GM20431 (cell line): ENCODE data around the gene POLR2C.
"Not testable (repeated sequence)": the region's sequence is repeated elsewhere in the genome, so short reads cannot be mapped to it uniquely, and the experiment has no call there.

Experiments used
- in situ Hi-C: fragments of 300-500 bp; cut with MseI, MboI; formaldehyde crosslinking; loops from one replicate; pipeline ENCODE4 v1.15.0; 2020; ENCODE audit warnings: low sequenced_read_pairs; ENCODE audit not compliant: unreplicated experiment

Gene POLR2C

DNA sequence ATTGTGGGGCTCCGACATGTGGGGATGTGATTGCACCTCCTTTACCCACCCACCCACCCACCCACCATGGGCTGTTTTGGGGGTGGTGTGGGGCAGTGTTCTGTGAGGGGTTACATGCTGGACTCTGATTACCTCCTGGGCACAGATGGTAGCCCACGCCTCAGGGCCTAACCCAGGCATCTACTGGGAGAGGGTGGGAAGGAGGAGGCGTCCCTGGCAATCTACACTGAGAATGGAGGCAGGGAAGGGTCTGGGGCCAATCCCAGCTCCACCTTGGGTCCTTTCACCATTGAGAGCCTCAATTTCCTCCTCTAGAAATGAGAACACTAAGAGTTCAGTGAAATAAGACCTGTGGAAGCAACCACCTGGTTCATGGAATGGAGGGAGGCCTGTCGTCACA is 35.6 kb downstream of the POLR2C start:
- in situ Hi-C loops = no loop called here

DNA sequence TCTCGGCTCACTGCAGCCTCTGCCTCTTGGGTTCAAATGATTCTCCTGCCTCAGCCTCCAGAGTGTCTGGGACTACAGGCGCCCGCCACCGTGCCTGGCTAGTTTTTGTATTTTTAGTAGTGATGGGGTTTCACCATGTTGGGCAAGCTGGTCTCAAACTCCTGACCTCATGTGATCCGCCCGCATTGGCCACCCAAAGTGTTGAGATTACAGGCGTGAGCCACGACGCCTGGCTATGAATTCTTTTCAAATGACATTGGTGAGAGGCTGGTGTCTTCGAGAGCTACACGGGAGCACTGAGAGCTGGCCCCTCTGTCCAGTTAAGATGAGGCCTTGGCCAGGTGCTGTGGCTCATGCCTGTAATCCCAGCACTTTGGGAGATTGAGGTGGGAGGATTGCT is 37.5 kb downstream of the POLR2C start:
- in situ Hi-C loops = not testable (repeated sequence)

DNA sequence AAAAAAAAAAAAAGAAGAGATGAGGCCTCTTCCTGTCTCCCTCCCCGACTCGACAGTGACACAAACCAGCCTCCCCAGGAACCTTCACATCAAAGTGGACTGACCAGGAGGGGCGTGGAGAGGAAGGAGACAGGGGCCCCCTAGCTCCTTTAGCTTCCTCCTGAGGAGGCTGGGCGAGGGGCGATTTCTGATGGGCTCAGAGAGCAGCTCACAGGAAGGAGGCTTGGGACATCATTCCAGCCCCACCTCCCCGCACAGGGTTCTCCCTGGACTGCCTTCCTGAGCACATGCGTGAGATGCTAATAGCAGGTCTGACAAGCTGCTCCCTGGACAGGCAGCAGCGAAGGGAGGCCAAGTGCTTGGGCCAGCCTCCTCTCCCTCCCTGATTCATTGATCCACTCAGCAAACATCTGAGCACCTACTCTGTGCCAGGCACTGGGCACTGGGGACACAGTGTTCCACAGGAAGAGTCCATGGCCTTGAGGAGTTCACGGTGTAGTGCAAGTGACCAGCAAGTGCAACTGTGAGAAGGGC is 38.2 kb downstream of the POLR2C start:
- in situ Hi-C loops = no loop called here

DNA sequence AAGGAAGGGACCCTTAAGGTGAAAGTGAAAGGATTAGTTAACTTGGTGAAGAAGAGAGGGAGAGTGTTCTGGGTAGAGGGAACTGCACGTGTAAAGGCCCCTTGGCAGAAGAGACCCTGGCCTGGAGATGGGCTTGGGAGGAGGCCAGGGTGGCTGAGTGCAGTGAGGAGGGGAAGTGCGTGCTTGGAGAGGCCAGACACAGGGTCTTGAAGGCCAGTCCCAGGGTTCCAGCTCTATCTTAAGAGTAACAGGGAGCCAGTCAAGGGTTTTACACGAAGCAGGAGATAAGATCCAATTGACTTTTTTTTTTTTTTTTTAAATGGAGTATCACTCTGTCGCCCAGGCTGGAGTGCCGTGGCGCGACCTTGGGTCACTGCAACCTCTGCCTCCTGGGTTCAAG is 39.0 kb downstream of the POLR2C start:
- in situ Hi-C loops = no loop called here

DNA sequence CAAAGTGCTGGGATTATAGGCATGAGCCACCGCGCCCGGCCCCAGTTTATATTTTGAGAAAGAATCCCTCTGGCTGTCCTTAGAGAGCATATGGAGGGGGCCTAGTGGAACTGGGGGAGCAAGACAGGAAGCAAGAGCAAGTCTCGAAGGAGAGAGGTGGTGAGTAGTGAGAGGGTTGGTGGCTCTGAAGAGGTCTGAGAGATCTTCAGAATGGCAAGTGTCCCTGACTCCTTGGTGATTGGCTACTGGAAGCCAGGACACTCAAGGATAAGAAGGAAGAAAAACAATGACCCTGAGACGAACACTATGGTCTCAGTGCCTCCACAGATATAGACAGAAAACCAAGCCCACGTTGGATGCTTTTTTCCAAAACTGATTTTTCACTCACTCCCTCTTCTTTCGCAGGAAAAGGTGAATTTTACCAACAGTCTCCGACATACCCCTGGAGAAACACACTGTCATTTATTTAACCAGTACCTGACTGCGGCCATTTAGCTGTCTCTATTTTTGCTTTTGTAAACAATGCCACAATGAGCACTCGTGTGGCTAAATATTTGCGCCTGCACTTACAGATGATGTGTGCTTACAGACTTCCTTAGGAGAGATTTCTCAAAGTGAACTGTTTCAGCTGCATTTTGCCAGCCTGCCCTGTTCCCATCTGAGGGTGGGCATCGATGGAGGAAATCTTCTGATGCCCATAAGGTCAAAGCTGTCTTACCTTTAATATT is 39.7 kb downstream of the POLR2C start:
- in situ Hi-C loops = no loop called here

DNA sequence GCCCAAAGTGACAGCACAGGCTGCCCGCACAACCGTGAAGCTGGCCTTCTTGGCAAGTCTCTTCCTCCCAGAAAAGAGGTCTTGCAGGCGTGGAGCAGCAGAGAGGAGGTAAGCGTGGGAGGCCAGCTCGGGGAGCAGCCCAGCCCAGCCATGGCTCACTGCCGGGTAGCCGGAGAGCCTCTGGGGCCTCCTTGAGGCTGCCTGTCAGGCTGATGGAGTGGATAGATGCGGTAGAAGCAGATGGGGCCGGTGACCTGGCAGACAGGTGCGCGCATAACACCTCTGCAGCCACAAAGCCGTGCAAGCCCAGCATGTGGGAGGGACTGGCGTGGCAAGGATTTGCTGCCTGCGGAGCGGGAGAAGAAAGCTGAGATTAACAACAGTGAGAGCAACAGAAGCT is 40.9 kb downstream of the POLR2C start:
- in situ Hi-C loops = no loop called here

DNA sequence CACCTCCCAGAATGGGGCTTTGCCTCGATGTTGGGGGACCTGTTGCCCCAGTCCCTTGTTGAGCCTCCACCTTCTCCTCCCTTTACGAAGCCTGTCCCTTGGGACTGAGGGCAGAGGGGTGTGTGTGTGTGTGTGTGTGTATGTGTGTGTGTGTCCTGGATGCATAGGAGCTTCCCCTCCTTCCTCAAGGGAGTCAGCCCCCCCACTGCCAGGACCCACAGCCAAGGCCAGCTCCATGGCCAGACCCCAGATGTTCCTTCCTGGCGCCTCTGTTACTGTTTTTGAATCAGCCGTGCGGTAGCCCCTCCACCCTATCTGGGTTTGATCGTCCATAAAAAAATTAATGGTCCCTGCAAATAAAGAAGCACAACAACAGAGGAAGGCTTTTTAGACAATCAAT is 41.5 kb downstream of the POLR2C start:
- in situ Hi-C loops = no loop called here

DNA sequence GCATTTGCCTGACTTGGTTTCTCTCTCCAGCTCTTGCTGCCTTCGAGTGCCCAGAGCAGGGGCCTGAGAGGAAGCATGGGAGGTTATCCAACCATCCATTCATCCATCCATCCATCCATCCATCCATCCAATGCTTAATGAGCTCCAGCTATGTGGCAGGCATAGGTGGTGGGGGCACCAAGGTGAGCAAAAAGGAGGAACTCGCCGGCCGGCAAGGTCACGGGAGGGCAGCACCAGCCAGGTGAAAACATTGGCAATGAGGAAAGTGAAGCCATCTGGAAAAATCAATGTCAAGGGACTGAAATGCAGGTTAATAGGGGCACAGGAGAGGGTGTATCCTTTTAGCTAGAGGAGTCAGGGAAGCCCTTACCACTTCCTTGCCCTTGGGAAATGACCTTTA is 42.0 kb downstream of the POLR2C start:
- in situ Hi-C loops = no loop called here

DNA sequence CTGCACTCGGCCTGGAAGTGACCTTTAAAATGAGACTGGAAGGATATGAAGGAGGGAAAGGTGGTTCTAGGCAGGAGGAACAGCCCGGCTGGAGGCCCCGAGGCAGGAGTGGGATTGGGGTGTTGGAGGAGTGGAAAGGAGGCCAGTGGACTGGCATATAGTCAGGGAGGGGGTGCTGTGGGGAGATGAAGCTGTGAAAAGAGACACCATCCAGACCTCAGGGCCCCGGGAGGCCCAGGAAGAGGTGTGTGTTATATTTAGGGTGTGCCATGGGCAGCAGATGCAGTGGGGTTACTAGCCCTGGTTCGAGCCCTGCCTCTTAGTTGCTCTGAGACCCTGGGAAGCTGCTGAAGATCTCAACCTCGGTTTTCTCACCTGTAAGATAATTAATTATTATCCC is 42.7 kb downstream of the POLR2C start:
- in situ Hi-C loops = no loop called here

DNA sequence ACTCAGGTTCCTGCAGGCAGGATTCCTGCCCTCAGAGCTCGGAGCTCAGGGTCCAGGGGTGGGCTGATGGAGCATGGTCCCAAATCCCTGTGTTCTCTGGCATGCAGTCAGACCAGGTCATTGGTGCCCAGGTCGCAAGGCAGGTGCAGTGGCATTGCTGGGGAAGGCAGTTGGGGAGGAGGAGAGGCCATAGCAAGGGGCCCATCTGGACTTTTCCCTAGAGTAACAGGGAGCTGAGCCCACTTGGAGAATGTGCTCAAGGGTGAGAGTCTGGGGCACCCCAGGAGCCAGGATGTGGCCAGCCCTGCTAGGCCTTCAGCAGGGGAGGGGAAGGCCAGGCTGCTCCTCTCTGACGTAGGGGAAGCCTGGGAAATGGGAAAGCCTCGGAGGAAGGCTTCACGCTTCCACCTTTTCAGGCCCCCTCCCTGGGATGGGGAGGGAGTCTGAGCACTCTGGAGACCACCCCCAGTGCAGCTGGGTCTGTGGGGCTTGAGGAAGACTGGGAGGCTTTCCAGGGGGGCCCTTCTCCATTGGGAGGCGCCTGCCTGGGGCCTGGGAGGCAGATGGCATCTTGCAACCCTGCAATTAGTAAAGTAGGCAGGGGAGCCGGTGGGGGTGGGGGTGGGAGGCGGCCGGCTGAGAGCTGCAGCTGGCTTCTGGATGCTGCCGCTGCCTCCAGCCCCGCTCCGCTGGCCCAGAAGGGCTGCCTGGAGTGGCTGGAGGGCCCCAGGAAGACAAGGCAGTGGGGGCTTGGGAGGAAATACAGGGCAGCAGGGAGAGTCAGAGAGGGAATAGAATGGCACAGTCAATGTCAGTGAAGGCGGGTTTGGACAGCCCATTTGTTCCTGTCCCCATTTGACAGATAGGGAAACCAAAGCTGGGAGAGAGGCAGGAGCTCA is 44.9 kb downstream of the POLR2C start:
- in situ Hi-C loops = no loop called here

DNA sequence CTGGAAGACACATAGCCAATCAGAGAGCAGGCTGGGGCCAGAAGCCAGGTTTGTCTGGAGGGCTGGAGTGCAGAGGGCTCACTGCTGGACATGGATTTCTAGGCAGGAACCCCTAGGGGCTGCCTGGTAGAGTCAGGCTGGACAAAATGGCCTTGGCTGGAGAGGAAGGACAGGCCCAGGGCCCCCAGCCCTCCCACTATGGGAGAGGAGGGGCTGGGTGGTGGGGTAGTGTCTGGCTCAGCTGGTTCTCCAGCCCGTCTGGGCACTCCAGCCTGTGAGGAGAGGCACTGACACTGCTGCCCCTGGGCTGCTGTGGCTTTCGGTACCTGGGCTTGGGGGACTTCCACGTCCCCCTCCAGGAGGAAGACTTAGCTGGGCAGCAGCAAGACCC is 45.6 kb downstream of the POLR2C start:
- in situ Hi-C loops = no loop called here

DNA sequence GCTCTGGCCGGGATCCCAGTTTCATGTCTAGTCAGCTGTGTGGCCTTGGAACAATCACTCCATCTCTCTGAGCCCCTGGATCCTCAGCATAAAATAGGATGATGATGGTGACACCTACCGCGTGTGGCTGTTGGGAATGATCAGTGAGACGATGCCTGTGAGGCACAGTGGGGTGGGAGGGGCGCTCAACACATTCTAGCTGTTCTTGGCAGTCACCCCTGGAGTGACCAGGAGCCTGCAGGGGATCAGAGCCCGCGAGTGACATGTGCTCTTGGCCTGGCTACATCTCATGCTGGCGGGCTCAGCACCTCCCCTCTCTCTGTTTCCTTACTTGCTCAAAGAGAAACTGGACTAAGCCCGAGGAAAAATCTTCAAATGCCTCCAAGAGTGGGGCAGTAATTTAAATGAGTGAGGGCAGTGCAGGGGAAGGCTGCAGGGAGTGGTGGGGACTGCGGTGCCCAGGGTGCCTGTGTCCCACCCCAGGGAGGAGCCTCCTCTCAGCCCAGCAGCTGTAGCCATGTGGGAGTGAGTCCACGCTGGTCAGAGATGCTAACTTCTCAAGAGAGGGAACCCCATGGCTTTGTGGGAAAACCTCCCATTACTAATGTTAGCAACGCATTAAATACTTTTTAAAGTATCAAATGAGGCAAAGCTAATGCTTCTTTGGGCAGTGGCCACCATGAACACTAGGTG is 46.9 kb downstream of the POLR2C start:
- in situ Hi-C loops = no loop called here

DNA sequence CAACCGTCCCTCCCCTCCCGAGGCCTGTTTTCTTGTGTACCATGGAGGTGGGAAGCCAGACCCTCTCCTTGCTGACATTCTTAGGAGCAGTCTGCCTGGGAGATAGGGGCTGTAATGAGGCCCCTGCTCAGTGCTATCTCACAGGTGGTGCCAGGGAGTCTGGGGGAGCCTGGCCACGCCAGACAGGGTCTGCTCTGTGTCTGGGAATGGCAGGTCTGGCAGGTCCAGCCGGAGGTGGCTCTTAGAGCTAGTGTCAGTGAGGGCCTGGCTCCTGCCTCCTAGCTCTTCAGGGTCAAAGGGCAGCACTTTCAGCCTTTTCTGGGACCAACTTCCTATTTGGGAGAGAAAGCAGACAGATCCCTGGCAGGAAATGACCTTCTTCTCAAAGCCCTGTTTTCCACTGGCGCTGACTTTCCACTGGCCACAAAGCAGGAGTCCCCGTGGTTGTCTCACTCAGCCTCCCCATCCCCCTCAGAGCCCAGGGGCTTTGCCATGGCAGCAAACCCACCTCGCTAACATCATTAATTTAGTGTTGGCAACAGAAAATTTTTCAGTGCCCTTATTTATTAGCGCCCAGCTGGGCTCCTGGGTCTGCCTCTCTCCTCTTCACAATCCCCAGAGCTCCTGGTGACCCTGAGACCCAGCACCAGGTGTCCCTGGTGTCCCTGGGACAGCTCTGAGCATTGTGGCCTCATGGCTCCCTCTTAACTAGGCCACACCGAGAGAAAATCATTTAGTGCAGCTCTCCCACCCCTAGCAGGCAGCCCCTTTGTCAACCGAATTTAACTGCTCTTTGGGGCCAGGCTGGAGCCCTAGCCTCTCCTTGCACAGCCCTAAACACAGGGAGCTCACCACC is 47.8 kb downstream of the POLR2C start:
- in situ Hi-C loops = no loop called here

DNA sequence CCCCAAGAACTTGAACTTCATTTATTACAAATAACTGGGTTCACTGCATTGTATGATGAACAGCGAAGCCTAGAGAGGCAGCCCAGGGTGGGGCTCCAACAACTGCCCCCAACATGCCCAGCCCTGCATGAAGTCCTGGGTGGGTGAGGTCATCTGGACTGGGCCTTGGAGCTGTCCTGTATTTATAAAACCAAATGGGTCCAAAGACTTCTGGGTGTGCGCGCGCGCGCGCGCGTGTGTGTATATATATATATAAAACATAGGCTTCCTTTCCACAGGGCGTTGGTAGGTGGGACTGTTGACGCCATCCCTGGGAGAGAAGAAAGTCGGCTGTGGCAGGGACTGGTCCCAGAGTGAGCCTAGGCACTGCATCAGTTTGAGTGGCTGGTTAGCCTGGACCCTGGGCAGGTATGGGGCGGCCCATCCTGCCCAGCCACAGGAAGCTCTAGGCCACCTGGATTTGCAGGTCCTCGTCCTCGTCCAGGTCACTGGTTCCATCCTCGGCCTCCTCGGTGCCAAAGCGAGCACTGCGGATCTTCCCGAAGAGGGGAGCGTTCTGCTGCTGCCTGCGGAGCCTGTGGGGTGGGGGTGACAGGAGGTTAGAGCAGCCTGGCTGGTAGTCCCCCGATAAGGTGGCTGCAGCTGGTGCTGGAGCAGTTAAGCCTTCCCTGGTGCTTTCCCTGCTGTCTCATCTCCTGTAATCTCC is 50.0 kb downstream of the POLR2C start:
- in situ Hi-C loops = no loop called here

DNA sequence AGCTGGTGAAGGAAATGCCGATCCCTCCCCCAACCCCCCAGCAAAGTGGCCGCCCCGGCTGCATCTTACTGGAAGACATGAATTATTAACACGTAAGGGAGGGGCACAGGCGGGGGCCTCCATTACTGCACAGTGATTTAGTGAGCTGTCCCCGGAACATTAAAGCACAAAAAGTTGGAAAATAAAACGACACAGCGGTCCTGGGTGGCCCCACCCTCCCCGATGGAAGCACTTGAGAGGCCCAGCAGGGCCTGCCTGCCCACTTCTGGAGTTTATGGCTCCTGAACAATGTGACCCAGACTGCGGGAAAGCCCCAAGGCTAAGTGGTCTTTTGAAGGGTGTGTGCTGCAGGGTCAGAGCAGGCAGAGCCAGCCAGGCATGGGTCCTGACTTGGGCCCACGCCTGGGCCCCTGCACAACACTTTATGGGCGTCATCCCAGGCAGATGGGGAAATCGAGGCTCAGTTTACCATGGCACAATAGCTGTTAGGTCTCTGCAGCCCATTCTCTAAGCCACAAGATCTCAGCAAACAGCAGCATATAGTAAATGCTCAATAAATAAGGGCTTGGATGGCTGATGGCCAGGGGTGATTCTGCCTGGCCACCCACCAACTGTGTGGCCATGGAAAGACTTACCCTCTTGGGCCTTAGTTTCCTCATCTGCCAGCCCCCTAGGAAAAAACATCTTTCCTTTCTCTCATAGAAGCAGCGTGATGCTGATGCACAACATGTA is 51.1 kb downstream of the POLR2C start:
- in situ Hi-C loops = no loop called here

DNA sequence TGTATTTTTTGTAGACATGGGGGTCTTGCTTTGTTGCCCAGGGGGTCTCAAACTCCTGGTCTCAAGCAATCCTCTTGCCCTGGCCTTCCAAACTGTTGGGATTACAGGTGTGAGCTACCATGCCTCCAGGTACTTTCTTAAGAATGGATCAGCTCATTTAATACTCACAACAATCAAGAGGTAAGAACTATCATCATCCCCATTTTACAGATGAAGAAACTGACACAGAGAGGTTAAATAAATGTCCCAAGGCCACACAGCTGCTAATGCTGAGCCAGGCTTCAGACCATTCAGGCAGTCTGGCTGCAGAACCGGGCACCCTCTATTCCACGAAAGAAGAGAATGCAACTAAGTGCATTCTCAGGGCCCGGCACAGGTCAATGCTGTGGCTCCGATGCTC is 51.9 kb downstream of the POLR2C start:
- in situ Hi-C loops = no loop called here

DNA sequence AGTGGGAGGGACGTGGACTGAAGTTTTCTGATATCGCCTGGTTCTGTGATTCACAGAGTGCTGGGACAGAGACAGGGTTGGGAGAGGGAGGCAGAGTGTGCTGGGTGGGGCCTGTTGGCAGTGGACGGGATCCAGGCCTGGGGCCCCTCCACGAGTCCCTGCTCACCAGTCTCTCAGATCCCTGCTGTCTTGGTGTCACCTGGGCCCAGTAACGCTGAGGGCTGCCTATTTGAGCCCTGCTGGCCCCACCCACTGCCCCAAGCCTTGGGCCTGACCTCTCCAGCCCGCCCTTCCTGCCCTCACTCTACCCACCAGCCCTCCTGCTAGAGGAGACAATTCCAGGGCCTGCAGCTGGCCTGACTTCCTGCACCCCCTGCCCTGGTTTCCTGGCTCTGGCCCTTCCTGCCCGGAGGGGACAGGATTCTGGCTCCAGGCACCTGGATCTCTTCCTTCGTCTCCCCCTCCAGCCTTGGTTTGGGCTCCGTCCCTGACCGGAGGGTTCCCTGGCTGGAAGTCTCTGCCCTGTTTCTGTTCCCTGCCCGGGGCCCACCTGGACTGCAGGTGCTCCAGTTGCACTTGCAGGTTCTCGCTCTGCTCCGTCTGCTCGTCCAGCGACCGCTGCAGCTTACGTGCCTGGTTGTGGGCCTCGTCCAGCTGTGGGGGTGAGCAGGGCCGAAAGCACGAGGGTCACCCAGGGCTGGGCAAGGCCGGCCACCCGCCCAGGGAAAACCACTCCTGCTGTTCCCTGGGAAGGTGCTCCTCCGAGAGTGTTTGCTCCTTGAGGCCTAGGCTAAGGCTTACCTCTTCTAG is 52.5 kb downstream of the POLR2C start:
- in situ Hi-C loops = no loop called here
